WERI-Rb-1 (cell line): ENCODE data around the gene TNRC6C.

Experiments
- DNase-seq: peaks from one replicate; pipeline ENCODE4 v3.0.0-alpha.2; 2020
- H3K27ac ChIP-seq: fragments of 250-450 bp; sonication (Bioruptor Pico); 2 replicates; pipeline ENCODE4 v1.5.1; 2020; ENCODE audit warnings: mild to moderate bottlenecking, moderate library complexity
- H3K27me3 ChIP-seq: fragments of 250-450 bp; sonication (Bioruptor Pico); 2 replicates; pipeline ENCODE4 v1.5.1; 2021; ENCODE audit warnings: mild to moderate bottlenecking, low read depth, moderate library complexity; ENCODE audit not compliant: insufficient read depth, severe bottlenecking
- H3K36me3 ChIP-seq: fragments of 250-450 bp; sonication (Bioruptor Pico); 2 replicates; pipeline ENCODE4 v1.5.1; 2020; ENCODE audit warnings: mild to moderate bottlenecking, moderate library complexity
- H3K4me3 ChIP-seq: 2 replicates; pipeline ENCODE4 v1.5.1; 2011; ENCODE audit warnings: low read depth, mild to moderate bottlenecking, control low read depth, low read length
- H3K9me3 ChIP-seq: fragments of 250-450 bp; sonication (Bioruptor Pico); 2 replicates; pipeline ENCODE4 v1.5.1; 2021; ENCODE audit warnings: mild to moderate bottlenecking, moderate library complexity; ENCODE audit not compliant: severe bottlenecking
- TF ChIP-seq, protein P1 (sequence below): IDR thresholded peaks from 2 replicates; pipeline ENCODE4 v1.5.1; 2011; ENCODE audit warnings: low read depth, mild to moderate bottlenecking, control low read depth, inconsistent platforms, low read length

Gene TNRC6C

DNA sequence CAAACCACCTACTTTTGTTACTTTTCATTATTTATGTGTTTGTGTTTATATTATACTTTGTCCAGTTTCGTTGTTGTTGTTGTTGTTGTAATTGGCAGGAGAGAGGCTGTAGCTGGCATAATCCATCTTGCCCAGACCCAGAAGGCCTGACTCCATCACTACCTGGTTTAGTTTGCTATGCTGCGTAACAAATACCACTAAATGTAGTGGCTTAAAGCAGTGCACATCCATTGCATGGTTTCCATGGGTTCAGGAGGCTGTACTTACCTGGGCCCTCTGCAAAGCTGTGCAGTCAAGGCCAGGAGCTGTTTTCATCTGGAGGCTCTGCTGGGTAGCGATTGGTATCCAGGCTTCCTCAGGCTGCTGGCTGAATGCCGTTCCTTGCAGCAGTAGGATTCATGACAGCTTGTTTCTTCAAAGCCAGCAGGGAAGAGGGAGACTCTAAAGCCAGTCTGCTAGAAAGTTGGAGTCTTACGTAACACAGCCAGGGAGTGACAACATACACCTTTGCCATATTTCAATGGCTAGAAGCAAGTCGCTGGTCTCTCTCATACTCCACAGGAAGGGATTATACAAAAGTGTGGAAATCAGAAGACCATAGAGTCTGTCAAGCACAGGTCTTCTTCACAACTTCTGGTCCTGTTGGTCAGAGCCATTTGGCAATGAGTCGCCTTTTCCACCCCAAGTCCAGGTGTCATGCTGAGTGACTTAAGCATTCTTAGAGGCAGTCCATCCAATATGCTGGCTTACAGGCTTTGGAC is 41.1 kb downstream of the TNRC6C start:
- Histone ChIP-seq H3K36me3 (peaks cover 7% of the 10 kb centered on the region), H3K4me3 (no peak overlapping the region), H3K27me3 (no peaks in the 10 kb centered on the region), H3K27ac (no peak overlapping the region), H3K9me3 (no peaks in the 10 kb centered on the region)
- TF ChIP-seq, protein P1, sequence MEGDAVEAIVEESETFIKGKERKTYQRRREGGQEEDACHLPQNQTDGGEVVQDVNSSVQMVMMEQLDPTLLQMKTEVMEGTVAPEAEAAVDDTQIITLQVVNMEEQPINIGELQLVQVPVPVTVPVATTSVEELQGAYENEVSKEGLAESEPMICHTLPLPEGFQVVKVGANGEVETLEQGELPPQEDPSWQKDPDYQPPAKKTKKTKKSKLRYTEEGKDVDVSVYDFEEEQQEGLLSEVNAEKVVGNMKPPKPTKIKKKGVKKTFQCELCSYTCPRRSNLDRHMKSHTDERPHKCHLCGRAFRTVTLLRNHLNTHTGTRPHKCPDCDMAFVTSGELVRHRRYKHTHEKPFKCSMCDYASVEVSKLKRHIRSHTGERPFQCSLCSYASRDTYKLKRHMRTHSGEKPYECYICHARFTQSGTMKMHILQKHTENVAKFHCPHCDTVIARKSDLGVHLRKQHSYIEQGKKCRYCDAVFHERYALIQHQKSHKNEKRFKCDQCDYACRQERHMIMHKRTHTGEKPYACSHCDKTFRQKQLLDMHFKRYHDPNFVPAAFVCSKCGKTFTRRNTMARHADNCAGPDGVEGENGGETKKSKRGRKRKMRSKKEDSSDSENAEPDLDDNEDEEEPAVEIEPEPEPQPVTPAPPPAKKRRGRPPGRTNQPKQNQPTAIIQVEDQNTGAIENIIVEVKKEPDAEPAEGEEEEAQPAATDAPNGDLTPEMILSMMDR: no peak
- no peak for DNase-seq

DNA sequence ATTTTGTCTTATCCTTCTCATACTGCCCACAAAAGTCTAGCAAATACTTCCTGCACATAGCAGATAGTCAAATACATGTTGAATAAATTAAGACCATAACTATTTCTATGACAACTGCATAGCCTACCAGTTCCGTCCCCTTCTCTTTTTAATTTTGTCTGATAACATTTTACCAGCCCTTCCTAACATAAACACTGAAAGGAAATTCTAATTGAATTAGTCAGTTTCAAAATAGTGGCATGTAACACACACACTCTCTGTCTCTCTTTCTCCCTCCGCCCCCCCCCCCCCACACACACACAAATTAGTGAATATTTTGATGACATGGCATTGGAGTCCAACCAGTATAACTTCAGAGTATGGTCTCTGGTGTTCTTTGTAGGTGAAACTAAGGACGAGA is 41.8 kb downstream of the TNRC6C start:
- no peaks in the 10 kb centered on the region for H3K27me3 ChIP-seq
- peaks cover 14% of the 10 kb centered on the region for H3K36me3 ChIP-seq
- no peaks in the 10 kb centered on the region for H3K9me3 ChIP-seq
- H3K4me3 ChIP-seq: no peak overlapping the region
- TF ChIP-seq, protein P1: no peak
- no peak overlapping the region for H3K27ac ChIP-seq
- DNase-seq: no peak

DNA sequence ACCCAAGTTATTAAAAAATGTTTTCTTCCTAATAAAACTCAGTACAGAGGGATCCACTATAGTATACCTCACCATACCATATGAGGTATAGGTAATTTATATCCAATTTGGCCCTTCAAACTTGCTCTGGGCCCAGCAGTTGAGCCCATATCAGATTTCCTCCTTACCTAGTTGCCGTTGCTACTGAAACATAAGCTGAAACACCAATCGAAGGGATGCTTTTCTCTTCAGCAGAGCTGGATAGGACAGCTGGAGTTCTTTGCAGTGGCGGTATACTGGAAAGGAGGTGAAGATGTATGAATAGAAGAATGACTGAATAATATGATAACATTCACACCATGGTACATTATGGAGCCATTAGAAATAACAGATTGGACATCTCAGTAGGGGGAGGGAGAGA is 42.7 kb downstream of the TNRC6C start:
- no peak overlapping the region for H3K27ac ChIP-seq
- H3K9me3 ChIP-seq: no peaks in the 10 kb centered on the region
- H3K36me3 ChIP-seq: peaks cover 21% of the 10 kb centered on the region
- TF ChIP-seq, protein P1: no peak
- H3K4me3 ChIP-seq: no peak overlapping the region
- H3K27me3 ChIP-seq: no peaks in the 10 kb centered on the region
- no peak for DNase-seq

DNA sequence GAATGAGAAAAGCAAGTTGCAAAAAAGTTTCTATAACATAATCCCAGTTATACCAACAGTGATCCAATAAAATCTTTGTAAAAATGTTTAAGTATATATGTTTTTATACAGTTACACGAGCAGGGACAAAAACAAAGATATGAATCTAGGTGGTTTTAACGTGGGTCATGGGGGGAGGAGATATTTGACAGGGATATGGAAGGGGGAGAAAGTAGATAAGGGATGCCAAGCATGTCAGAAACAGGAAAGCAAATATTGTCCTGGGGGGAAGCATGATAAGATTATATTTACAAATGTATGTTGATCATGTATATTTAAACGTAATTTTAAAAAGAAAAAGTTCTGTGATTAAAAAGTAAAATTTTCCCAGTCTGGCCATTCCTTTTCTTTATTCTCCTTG is 43.1 kb downstream of the TNRC6C start:
- TF ChIP-seq, protein P1: no peak
- H3K27me3 ChIP-seq: no peaks in the 10 kb centered on the region
- DNase-seq: no peak

DNA sequence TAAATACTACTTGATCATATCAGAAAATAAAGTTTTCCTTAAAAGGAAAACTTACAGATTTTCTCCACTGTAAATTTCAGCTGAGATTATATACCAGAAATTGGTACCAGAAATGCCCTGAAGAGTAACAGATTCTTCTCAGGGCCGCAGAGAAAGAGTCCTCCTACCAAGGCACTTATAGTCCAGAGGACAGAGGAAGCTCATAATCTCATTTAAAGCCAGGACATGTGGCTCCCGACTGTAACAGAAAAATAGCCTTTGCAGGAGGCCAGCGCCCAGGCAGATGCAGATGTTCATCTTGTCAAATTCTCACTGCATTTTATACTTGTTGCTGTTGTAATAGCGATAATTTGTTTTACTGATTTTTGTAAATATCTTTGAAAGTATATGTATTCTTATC is 43.7 kb downstream of the TNRC6C start:
- no peaks in the 10 kb centered on the region for H3K9me3 ChIP-seq
- H3K27ac ChIP-seq: no peak overlapping the region
- peaks cover 22% of the 10 kb centered on the region for H3K36me3 ChIP-seq
- TF ChIP-seq, protein P1: no peak
- H3K27me3 ChIP-seq: no peaks in the 10 kb centered on the region
- H3K4me3 ChIP-seq: no peak overlapping the region
- no peak for DNase-seq

More for the DNA sequence above, 43.1 kb downstream of the TNRC6C start:
- Histone ChIP-seq H3K27ac (no peak overlapping the region), H3K4me3 (no peak overlapping the region), H3K9me3 (no peaks in the 10 kb centered on the region), H3K36me3 (peaks cover 22% of the 10 kb centered on the region)
